ENCODE data around the gene C1orf174. TPM values are rescaled to one million over a fixed set of nuclear protein-coding genes. Genes with fewer than 3 reads are reported as not detected.

Gene C1orf174
- total RNA-seq, 6 experiments from 2014 or later, result 9.7 to 20.9 (median 11.1) TPM

- no peak for TF ChIP-seq CTCF (IDR thresholded peaks at IDR 0.05)
- no peak for TF ChIP-seq POLR2A (IDR thresholded peaks at IDR 0.05)
- DNase-seq (no peak), ATAC-seq (no peak)
- H3K27ac ChIP-seq, result no peak overlapping the region
- H3K9me3 ChIP-seq, result no peaks in the 10 kb centered on the region
- H3K4me1 ChIP-seq, result no peaks in the 10 kb centered on the region
- no peaks in the 10 kb centered on the region for H3K27me3 ChIP-seq
- peaks cover 0 to 28% (median 11%) of the 10 kb centered on the region in 4 donors for H3K36me3 ChIP-seq
- no peak overlapping the region for H3K4me3 ChIP-seq
- intact Hi-C loops (cut with DNase I), result no loop called here
- WGBS (ENCODE audit: insufficient coverage, low coverage, low lambda C conversion rate, missing lambda C conversion rate), result 84% methylated on average over 16 of the region's 17 CpGs
Measured at GRCh38 chr1:3891329-3891865, 8.7 kb downstream of the C1orf174 start.

GRCh38 chr1:3890389-3891328 lies 9.4 kb downstream of the C1orf174 start:
- Histone ChIP-seq H3K4me3 (no peak overlapping the region), H3K27me3 (no peaks in the 10 kb centered on the region), H3K9me3 (no peaks in the 10 kb centered on the region), H3K36me3 (peaks cover 0 to 35% (median 11%) of the 10 kb centered on the region in 4 donors), H3K4me1 (no peaks in the 10 kb centered on the region), H3K27ac (no peak overlapping the region)
- peak; percentile 26 to 67 (median 46) for ATAC-seq
- DNase-seq, result no peak
- 48% methylated on average over 17 of the region's 26 CpGs for WGBS (ENCODE audit: insufficient coverage, low coverage, low lambda C conversion rate, missing lambda C conversion rate)
- no peak for TF ChIP-seq POLR2A (IDR thresholded peaks at IDR 0.05)
- no peak for TF ChIP-seq CTCF (IDR thresholded peaks at IDR 0.05)
- intact Hi-C loops (cut with DNase I), result no loop called here

- peak in 1 of 4 donors; percentile 36 for ATAC-seq
- H3K36me3 ChIP-seq, result peaks cover 0 to 36% (median 11%) of the 10 kb centered on the region in 4 donors
- 76% methylated on average over 9 of the region's 14 CpGs for whole genome bisulfite sequencing (ENCODE audit: insufficient coverage, low coverage, low lambda C conversion rate, missing lambda C conversion rate)
- TF ChIP-seq POLR2A (IDR thresholded peaks at IDR 0.05) (no peak), CTCF (IDR thresholded peaks at IDR 0.05) (no peak)
- intact Hi-C loops (cut with DNase I), result no loop called here
- H3K27ac ChIP-seq, result no peak overlapping the region
- H3K4me1 ChIP-seq, result no peaks in the 10 kb centered on the region
- no peak for DNase-seq
- no peak overlapping the region for H3K4me3 ChIP-seq
- H3K27me3 ChIP-seq, result no peaks in the 10 kb centered on the region
- H3K9me3 ChIP-seq, result no peaks in the 10 kb centered on the region
Measured at GRCh38 chr1:3889936-3890335, 10.1 kb downstream of the C1orf174 start.

GRCh38 chr1:3888301-3888700 lies 11.8 kb downstream of the C1orf174 start:
- no peak for TF ChIP-seq POLR2A (IDR thresholded peaks at IDR 0.05)
- no peak for TF ChIP-seq CTCF (IDR thresholded peaks at IDR 0.05)
- no peak overlapping the region for H3K4me3 ChIP-seq
- intact Hi-C loops (cut with DNase I), result no loop called here
- DNase-seq (peak in 1 of 3 donors; percentile 51), ATAC-seq (no peak)
- H3K36me3 ChIP-seq, result peaks cover 0 to 36% (median 11%) of the 10 kb centered on the region in 4 donors
- H3K27me3 ChIP-seq, result no peaks in the 10 kb centered on the region
- H3K27ac ChIP-seq, result no peak overlapping the region
- H3K4me1 ChIP-seq, result no peaks in the 10 kb centered on the region
- no peaks in the 10 kb centered on the region for H3K9me3 ChIP-seq
- 90% methylated on average over 3 of the region's 15 CpGs for WGBS (ENCODE audit: insufficient coverage, low coverage, low lambda C conversion rate, missing lambda C conversion rate)
